ENCODE measurements around the gene SLC35F1.
"Not testable (repeated sequence)": the region's sequence is repeated elsewhere in the genome, so short reads cannot be mapped to it uniquely, and the experiment has no call there.

DNA sequence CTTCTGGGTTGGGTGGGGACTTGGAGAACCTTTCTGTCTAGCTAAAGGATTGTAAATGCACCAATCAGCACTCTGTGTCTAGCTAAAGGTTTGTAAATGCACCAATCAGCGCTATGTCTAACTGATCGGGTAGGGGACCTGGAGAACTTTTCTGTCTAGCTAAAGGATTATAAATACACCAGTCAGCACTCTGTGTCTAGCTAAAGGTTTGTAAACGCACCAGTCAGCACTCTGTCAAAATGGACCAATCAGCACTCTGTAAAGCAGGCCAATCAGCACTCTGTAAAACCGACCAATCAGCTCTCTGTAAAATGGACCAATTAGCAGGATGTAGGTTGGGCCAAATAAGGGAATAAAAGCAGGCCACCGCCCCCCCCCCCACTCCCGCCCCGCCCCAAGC, 58.7 kb downstream of the SLC35F1 start:
- TF ChIP-seq, protein P1, sequence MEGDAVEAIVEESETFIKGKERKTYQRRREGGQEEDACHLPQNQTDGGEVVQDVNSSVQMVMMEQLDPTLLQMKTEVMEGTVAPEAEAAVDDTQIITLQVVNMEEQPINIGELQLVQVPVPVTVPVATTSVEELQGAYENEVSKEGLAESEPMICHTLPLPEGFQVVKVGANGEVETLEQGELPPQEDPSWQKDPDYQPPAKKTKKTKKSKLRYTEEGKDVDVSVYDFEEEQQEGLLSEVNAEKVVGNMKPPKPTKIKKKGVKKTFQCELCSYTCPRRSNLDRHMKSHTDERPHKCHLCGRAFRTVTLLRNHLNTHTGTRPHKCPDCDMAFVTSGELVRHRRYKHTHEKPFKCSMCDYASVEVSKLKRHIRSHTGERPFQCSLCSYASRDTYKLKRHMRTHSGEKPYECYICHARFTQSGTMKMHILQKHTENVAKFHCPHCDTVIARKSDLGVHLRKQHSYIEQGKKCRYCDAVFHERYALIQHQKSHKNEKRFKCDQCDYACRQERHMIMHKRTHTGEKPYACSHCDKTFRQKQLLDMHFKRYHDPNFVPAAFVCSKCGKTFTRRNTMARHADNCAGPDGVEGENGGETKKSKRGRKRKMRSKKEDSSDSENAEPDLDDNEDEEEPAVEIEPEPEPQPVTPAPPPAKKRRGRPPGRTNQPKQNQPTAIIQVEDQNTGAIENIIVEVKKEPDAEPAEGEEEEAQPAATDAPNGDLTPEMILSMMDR (IDR thresholded peaks at IDR 0.05; ENCODE audit: borderline replicate concordance, extremely low read depth, low read length, poor library complexity, severe bottlenecking) = not testable (repeated sequence)
- not testable (repeated sequence) for TF ChIP-seq EZH2 (IDR thresholded peaks at IDR 0.05; ENCODE audit: borderline replicate concordance, low read depth, low read length, severe bottlenecking)
